GM12864 (cell line): Measurements from ENCODE around the gene NLE1.
"Not testable (repeated sequence)": the region's sequence is repeated elsewhere in the genome, so short reads cannot be mapped to it uniquely, and the experiment has no call there.

ENCODE experiments used
- DNase-seq: peaks from one replicate; pipeline ENCODE4 v3.0.0-alpha.2; 2011; ENCODE audit warnings: low read depth
- H3K4me3 ChIP-seq: 2 replicates; pipeline ENCODE4 v1.5.1; 2011; ENCODE audit warnings: mild to moderate bottlenecking, low read depth, low read length, control low read depth
- CTCF ChIP-seq: IDR thresholded peaks from 2 replicates; pipeline ENCODE4 v1.5.1; 2011; ENCODE audit warnings: low read depth, mild to moderate bottlenecking, moderate library complexity, low read length, control low read depth, inconsistent platforms; ENCODE audit errors: missing control alignments

The NLE1 gene

GRCh38 chr17:35183332-35183731 lies 41.2 kb upstream of the NLE1 start:
- DNase-seq: no peak
- no peak for TF ChIP-seq CTCF

GRCh38 chr17:35179379-35179778 lies 37.3 kb upstream of the NLE1 start:
- not testable (repeated sequence) for H3K4me3 ChIP-seq, DNase-seq

More at GRCh38 chr17:35183332-35183731, 41.2 kb upstream of the NLE1 start:
- H3K4me3 ChIP-seq: no peak overlapping the region

- no peak for DNase-seq
- no peak overlapping the region for H3K4me3 ChIP-seq
- no peak for TF ChIP-seq CTCF
These were observed 34.8 kb upstream of the NLE1 start for GRCh38 chr17:35176897-35177296.

GRCh38 chr17:35175638-35176415 lies 33.7 kb upstream of the NLE1 start:
- DNase-seq: no peak
- no peak overlapping the region for H3K4me3 ChIP-seq
- TF ChIP-seq CTCF: no peak

- no peak for TF ChIP-seq CTCF
- H3K4me3 ChIP-seq: no peak overlapping the region
- no peak for DNase-seq
These were observed 32.8 kb upstream of the NLE1 start for GRCh38 chr17:35174835-35175334.

GRCh38 chr17:35172321-35172720 lies 30.2 kb upstream of the NLE1 start:
- not testable (repeated sequence) for H3K4me3 ChIP-seq, DNase-seq

- no peak overlapping the region for H3K4me3 ChIP-seq
- no peak for TF ChIP-seq CTCF
- no peak for DNase-seq
These were observed 29.7 kb upstream of the NLE1 start for GRCh38 chr17:35171834-35172233.
